Activated T-helper 1 cell treated with anti-CD3 and anti-CD28 coated beads, Interleukin-12 subunit alpha, Interleukin-12 subunit beta, Interleukin-2, Interleukin-4 antibody, amounts not matched to agents 30 ng/mL and 10 ng/mL and 1 ng/mL, durations not matched to agents 14 hours and 24 hours and 36 hours (primary cell): Measurements from ENCODE around the gene SCD5. TPM values are rescaled to one million over a fixed set of nuclear protein-coding genes. Genes with fewer than 3 reads are reported as not detected.

Experiments
- DNase-seq: peaks from one replicate; pipeline ENCODE4 v3.0.0; 2021; ENCODE audit warnings: low spot score
- H3K27ac Mint-ChIP-seq: one replicate; pipeline ENCODE4 v1.8.0; 2021; ENCODE audit warnings: mild to moderate bottlenecking, mixed read lengths
- H3K27me3 Mint-ChIP-seq: one replicate; pipeline ENCODE4 v1.8.0; 2022; ENCODE audit warnings: mild to moderate bottlenecking, moderate library complexity, mixed read lengths; ENCODE audit not compliant: insufficient read depth
- H3K36me3 Mint-ChIP-seq: one replicate; pipeline ENCODE4 v1.8.0; 2021; ENCODE audit warnings: low read depth, mixed read lengths
- H3K4me1 Mint-ChIP-seq: one replicate; pipeline ENCODE4 v1.8.0; 2021; ENCODE audit warnings: low read depth, mixed read lengths
- H3K4me3 Mint-ChIP-seq: one replicate; pipeline ENCODE4 v1.8.0; 2021; ENCODE audit warnings: mild to moderate bottlenecking, moderate library complexity, mixed read lengths
- H3K9me3 Mint-ChIP-seq: one replicate; pipeline ENCODE4 v1.8.0; 2021; ENCODE audit warnings: mixed read lengths
- intact Hi-C: fragments of 100-400 bp; cut with micrococcal nuclease; formaldehyde crosslinking; loops from one replicate; pipeline ENCODE4 v1.15.1; 2024
- total RNA-seq: library from RNA; stranded (reverse); gene quantifications from 2 replicates; pipeline ENCODE4 v1.2.3, GENCODE V29; 2022

Gene SCD5
- total RNA-seq, 1 donor from 2014 or later: 0.70 TPM

DNA sequence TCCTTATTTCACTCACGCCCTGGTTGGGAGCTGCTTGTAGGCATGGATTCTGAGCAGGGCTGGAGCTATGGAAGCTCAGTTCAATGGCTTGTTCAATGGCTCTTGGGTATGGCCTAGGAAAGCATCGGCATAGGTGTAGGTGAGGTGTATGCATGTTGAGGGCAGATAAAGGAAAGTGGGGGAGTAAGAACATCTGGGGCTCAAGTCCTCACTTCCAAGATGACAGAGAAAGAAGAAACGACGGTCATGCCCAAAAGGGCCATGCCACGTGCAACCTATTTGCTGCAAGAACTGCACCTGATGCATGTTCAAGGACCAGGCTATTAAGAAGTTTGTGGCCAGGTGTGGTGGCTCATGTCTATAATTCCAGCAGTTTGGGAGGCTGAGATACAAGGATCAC, 23.4 kb downstream of the SCD5 start:
- no peak overlapping the region for H3K27ac Mint-ChIP-seq
- no peaks in the 10 kb centered on the region for H3K9me3 Mint-ChIP-seq
- peaks cover 4% of the 10 kb centered on the region for H3K27me3 Mint-ChIP-seq
- H3K4me3 Mint-ChIP-seq: no peak overlapping the region
- DNase-seq: no peak
- no peaks in the 10 kb centered on the region for H3K4me1 Mint-ChIP-seq
- H3K36me3 Mint-ChIP-seq: no peaks in the 10 kb centered on the region
- intact Hi-C loops: no loop called here

- Mint-ChIP-seq H3K4me1 (no peaks in the 10 kb centered on the region), H3K27me3 (peaks cover 6% of the 10 kb centered on the region), H3K9me3 (no peaks in the 10 kb centered on the region), H3K36me3 (no peaks in the 10 kb centered on the region), H3K4me3 (no peak overlapping the region), H3K27ac (no peak overlapping the region)
- intact Hi-C loops: no loop called here
- no peak for DNase-seq
Measured at GRCh38 chr4:82774711-82775171, 23.9 kb downstream of the SCD5 start.

DNA sequence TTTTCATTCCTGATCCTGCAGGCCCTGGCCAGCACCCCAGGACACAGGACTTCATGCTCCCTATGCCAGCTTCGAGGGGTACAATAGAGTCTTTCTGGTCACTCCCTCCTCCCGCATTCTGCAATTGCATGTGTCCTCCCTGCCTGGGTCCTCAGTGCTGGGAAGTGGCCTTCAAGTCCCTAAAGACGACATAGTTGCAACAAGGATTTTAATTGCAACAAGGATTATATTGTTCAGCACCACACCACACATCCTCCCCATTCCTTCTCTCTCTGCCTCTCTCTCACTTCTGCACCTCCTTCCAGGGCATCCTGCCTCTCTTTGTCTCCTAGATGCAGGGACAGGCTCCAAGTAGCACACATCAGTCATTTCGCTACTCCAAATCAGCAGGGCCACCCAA, 25.5 kb downstream of the SCD5 start:
- Mint-ChIP-seq H3K4me3 (no peak overlapping the region), H3K9me3 (no peaks in the 10 kb centered on the region), H3K36me3 (no peaks in the 10 kb centered on the region), H3K4me1 (no peaks in the 10 kb centered on the region), H3K27ac (no peak overlapping the region), H3K27me3 (peaks cover 6% of the 10 kb centered on the region)
- DNase-seq: no peak
- intact Hi-C loops: no loop called here

- Mint-ChIP-seq H3K4me3 (no peak overlapping the region), H3K27ac (no peak overlapping the region), H3K9me3 (peaks cover 13% of the 10 kb centered on the region), H3K36me3 (peaks cover 1% of the 10 kb centered on the region), H3K4me1 (no peaks in the 10 kb centered on the region), H3K27me3 (peaks cover 9% of the 10 kb centered on the region)
- intact Hi-C loops: no loop called here
- DNase-seq: no peak
Measured at GRCh38 chr4:82770607-82771006, 28.0 kb downstream of the SCD5 start.

- DNase-seq: no peak
- Mint-ChIP-seq H3K4me3 (no peak overlapping the region), H3K4me1 (no peaks in the 10 kb centered on the region), H3K27me3 (peaks cover 8% of the 10 kb centered on the region), H3K9me3 (peaks cover 13% of the 10 kb centered on the region), H3K36me3 (peaks cover 1% of the 10 kb centered on the region), H3K27ac (no peak overlapping the region)
- intact Hi-C loops: no loop called here
Measured at GRCh38 chr4:82765134-82765533, 33.5 kb downstream of the SCD5 start.

GRCh38 chr4:82761229-82761628, 37.4 kb downstream of the SCD5 start:
- H3K9me3 Mint-ChIP-seq: peaks cover 6% of the 10 kb centered on the region
- peaks cover 1% of the 10 kb centered on the region for H3K27me3 Mint-ChIP-seq
- intact Hi-C loops: no loop called here

DNA sequence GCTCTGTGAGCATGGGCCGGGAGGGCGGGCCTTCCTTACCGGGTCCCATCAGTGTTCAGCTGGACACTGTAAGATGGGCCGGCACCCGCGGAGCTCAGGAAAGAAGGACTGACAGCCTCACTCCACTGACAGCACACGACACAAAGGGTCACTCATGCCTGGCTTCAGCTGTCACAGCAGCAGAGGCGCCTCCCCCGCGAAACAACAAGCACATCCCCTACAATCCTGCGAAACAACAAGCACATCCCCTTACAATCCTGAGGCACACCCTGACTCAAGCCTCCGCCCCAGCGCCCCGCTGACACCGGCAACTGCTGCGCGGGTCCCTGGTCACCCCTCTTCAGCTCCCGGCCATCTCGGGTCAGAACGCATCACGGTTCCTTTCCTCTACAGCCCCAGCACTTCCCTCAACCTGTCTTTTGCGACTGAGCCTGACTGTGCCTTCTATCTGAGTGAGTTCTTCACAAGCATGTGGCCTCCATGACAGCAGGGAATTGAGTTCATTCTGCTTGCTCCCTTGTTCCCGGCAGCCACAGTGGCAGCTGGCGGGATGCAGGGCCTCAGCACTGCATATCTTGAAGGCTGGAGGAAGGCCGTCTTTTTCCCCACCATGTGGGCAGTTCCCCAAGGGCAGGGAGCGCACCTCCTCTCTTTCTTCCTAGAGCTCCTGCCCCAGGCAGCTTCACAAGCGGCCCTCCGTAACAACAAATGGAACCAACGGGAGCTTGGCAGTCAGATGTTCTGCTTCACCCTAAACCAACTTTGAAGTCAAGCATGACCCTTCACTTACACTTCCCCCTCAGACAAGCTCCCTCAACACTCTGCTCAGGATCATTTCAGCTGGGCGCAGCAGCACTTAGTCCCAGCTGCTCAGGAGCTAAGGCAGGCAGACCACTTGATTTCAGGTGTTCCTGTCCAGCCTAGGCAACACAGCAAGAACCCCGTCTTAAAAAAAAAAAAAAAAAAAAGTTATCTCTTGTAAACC, 39.6 kb downstream of the SCD5 start:
- H3K4me3 Mint-ChIP-seq: no peak overlapping the region
- H3K27me3 Mint-ChIP-seq: peaks cover 2% of the 10 kb centered on the region
- DNase-seq: no peak
- no peaks in the 10 kb centered on the region for H3K36me3 Mint-ChIP-seq
- H3K27ac Mint-ChIP-seq: no peak overlapping the region
- no peaks in the 10 kb centered on the region for H3K9me3 Mint-ChIP-seq
- H3K4me1 Mint-ChIP-seq: no peaks in the 10 kb centered on the region
- intact Hi-C loops: no loop called here

More at GRCh38 chr4:82761229-82761628, 37.4 kb downstream of the SCD5 start:
- DNase-seq: no peak
- H3K27ac Mint-ChIP-seq: no peak overlapping the region
- H3K36me3 Mint-ChIP-seq: no peaks in the 10 kb centered on the region
- no peaks in the 10 kb centered on the region for H3K4me1 Mint-ChIP-seq
- no peak overlapping the region for H3K4me3 Mint-ChIP-seq

DNA sequence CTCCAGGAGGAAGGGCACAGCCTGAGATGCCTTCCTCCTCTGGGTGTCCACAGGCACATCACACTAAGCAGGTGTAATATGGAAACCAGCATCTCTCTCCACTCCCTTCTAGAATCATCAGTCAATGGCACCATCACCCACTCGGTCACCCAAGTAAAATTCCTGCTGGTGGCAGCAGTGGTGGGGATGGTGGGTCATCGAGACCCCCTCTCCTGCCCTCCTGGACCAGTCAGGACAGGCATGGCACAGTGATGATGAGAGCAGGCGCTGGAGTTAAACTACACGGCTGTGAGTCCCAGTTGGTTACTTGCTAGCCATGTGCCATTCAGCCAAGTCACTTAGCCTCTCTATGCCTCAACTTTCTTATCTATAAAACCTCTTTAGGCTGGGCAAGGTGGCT, 42.5 kb downstream of the SCD5 start:
- Mint-ChIP-seq H3K9me3 (no peaks in the 10 kb centered on the region), H3K4me1 (no peaks in the 10 kb centered on the region), H3K4me3 (no peak overlapping the region), H3K27ac (no peak overlapping the region), H3K36me3 (no peaks in the 10 kb centered on the region), H3K27me3 (peaks cover 2% of the 10 kb centered on the region)
- no peak for DNase-seq
- intact Hi-C loops: no loop called here

- Mint-ChIP-seq H3K27ac (no peak overlapping the region), H3K27me3 (peaks cover 2% of the 10 kb centered on the region), H3K4me1 (no peaks in the 10 kb centered on the region), H3K4me3 (no peak overlapping the region), H3K9me3 (no peaks in the 10 kb centered on the region), H3K36me3 (no peaks in the 10 kb centered on the region)
- intact Hi-C loops: no loop called here
- DNase-seq: no peak
Measured at GRCh38 chr4:82755650-82756049, 42.9 kb downstream of the SCD5 start.

- intact Hi-C loops: no loop called here
- H3K27me3 Mint-ChIP-seq: peaks cover 2% of the 10 kb centered on the region
- no peak overlapping the region for H3K27ac Mint-ChIP-seq
- no peak for DNase-seq
- no peaks in the 10 kb centered on the region for H3K4me1 Mint-ChIP-seq
- no peaks in the 10 kb centered on the region for H3K36me3 Mint-ChIP-seq
- H3K9me3 Mint-ChIP-seq: no peaks in the 10 kb centered on the region
- no peak overlapping the region for H3K4me3 Mint-ChIP-seq
Measured at GRCh38 chr4:82754513-82755165, 44.0 kb downstream of the SCD5 start.

GRCh38 chr4:82753725-82754410, 44.7 kb downstream of the SCD5 start:
- H3K9me3 Mint-ChIP-seq: no peaks in the 10 kb centered on the region
- H3K36me3 Mint-ChIP-seq: no peaks in the 10 kb centered on the region
- intact Hi-C loops: no loop called here
- no peaks in the 10 kb centered on the region for H3K4me1 Mint-ChIP-seq
- no peak overlapping the region for H3K27ac Mint-ChIP-seq
- no peak for DNase-seq
- no peak overlapping the region for H3K4me3 Mint-ChIP-seq
- peaks cover 4% of the 10 kb centered on the region for H3K27me3 Mint-ChIP-seq

- Mint-ChIP-seq H3K27ac (no peak overlapping the region), H3K36me3 (no peaks in the 10 kb centered on the region), H3K4me3 (no peak overlapping the region), H3K27me3 (peaks cover 9% of the 10 kb centered on the region), H3K4me1 (no peaks in the 10 kb centered on the region), H3K9me3 (no peaks in the 10 kb centered on the region)
- no peak for DNase-seq
- intact Hi-C loops: no loop called here
Measured at GRCh38 chr4:82753238-82753637, 45.4 kb downstream of the SCD5 start.
